GM12878 (cell line): ENCODE results near the gene MBD5.

Experiments
- CTCF ChIP-seq, 3 experiments: IDR thresholded peaks in 2 of 3; conservative IDR thresholded peaks in 1 of 3; 2 replicates each; pipeline ENCODE4 v1.5.1; 2011; ENCODE audit warnings: low read depth in 3 of 3, low read length in 3 of 3, mild to moderate bottlenecking in 3 of 3, control low read depth in 2 of 3, moderate library complexity in 2 of 3, inconsistent platforms in 1 of 3, mixed read lengths in 1 of 3; ENCODE audit not compliant: control insufficient read depth in 2 of 3, insufficient read depth in 1 of 3; ENCODE audit errors: extremely low read depth in 1 of 3
- EP300 ChIP-seq, 2 experiments: fragments of 150-350 bp in 1 of 2; IDR thresholded peaks; 2 replicates each; pipeline ENCODE4 v1.6.1; 2011 to 2012; ENCODE audit warnings: low read depth in 2 of 2, low read length in 2 of 2, borderline replicate concordance in 1 of 2, improper control_type of control experiment in 1 of 2, inconsistent platforms in 1 of 2; ENCODE audit not compliant: control insufficient read depth in 1 of 2
- MXI1 ChIP-seq: fragments of 150-350 bp; IDR thresholded peaks from 2 replicates; pipeline ENCODE4 v1.6.1; 2011; ENCODE audit warnings: low read depth, mild to moderate bottlenecking, inconsistent platforms, low read length, improper control_type of control experiment
- MYC ChIP-seq: IDR thresholded peaks from 2 replicates; pipeline ENCODE4 v1.6.1; 2011; ENCODE audit warnings: mild to moderate bottlenecking, low read length, moderate library complexity, inconsistent platforms; ENCODE audit not compliant: insufficient read depth, insufficient replicate concordance, insufficient read length, severe bottlenecking
- RAD21 ChIP-seq: IDR thresholded peaks from 2 replicates; pipeline ENCODE4 v1.6.1; 2011; ENCODE audit warnings: mild to moderate bottlenecking, low read depth, low read length, moderate library complexity; ENCODE audit not compliant: insufficient read depth
- RCOR1 ChIP-seq: conservative IDR thresholded peaks from 2 replicates; pipeline ENCODE4 v1.6.1; 2012; ENCODE audit warnings: low read depth, low read length, improper control_type of control experiment
- RUNX3 ChIP-seq: IDR thresholded peaks from 2 replicates; pipeline ENCODE4 v1.6.1; 2012; ENCODE audit warnings: low read length, inconsistent platforms

GRCh38 chr2:148165975-148166374 lies 145.1 kb downstream of the MBD5 start:
- TF ChIP-seq MXI1 (no peak), MYC (no peak), RCOR1 (no peak), RAD21 (no peak), EP300 (IDR thresholded peaks at IDR 0.05; ENCODE audit: borderline replicate concordance in 1 of 2, control insufficient read depth in 1 of 2, low read depth in 2 of 2, low read length in 2 of 2) (no peak), RUNX3 (no peak), CTCF (IDR thresholded peaks at IDR 0.05 in 2 of 3, conservative IDR thresholded peaks at IDR 0.05 in 1 of 3; ENCODE audit: control insufficient read depth in 2 of 3, extremely low read depth in 1 of 3, insufficient read depth in 1 of 3, low read depth in 3 of 3, low read length in 3 of 3) (no peak)
